Measurements from ENCODE around the gene PLD2.

DNA sequence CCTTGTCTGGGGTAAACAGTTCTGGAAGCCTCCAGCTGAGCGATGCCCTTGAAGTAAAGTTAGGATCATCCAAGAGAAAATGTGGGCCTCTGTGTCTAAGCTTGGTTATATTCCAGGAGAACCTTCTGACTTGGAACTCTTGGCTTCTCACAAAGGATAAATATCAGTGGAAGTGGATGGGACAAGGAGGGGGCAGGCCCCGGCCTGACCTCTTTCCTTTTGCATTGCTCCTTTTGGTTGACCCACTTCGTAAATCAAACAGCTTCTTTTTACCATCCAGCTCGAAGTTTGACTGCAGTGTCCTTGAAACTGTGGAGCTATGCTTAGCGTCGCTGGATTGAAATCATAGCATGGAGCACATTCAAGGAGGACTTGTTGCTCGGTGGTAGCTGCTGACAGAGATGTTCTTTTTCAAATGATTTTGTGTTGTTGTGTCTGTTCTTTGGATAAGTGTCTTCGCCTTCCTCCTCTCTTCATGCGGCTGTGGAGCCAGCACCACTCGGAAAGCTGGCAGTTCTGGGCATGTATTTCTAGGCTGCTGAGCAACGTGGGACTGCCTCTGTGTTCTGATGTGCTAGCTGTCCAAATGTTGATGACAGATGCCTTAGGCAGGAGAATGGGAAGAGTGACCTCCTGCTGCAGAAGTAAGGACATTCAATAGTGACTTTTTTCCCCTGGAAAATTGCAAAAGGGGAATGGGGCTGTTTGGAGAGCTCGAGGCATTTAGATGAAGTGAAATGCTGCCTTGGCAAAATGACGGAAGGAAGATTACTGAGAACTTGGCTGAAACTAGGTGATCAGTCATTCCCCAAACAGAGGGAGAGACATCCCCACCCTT, 30.7 kb downstream of the PLD2 start:
- TF ChIP-seq, protein P1, sequence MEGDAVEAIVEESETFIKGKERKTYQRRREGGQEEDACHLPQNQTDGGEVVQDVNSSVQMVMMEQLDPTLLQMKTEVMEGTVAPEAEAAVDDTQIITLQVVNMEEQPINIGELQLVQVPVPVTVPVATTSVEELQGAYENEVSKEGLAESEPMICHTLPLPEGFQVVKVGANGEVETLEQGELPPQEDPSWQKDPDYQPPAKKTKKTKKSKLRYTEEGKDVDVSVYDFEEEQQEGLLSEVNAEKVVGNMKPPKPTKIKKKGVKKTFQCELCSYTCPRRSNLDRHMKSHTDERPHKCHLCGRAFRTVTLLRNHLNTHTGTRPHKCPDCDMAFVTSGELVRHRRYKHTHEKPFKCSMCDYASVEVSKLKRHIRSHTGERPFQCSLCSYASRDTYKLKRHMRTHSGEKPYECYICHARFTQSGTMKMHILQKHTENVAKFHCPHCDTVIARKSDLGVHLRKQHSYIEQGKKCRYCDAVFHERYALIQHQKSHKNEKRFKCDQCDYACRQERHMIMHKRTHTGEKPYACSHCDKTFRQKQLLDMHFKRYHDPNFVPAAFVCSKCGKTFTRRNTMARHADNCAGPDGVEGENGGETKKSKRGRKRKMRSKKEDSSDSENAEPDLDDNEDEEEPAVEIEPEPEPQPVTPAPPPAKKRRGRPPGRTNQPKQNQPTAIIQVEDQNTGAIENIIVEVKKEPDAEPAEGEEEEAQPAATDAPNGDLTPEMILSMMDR (IDR thresholded peaks at IDR 0.05), result no peak
- no peak for TF ChIP-seq POLR2A (IDR thresholded peaks at IDR 0.05)

All from body of pancreas (tissue), 4 donors.